GM18951 (cell line): ENCODE data around the gene EXD3.

ENCODE experiments used
- POLR2A ChIP-seq: IDR thresholded peaks from 4 replicates; pipeline ENCODE4 v1.6.1; 2011; ENCODE audit warnings: mild to moderate bottlenecking; ENCODE audit not compliant: insufficient read length, insufficient read depth; ENCODE audit errors: extremely low read depth
- in situ Hi-C: fragments of 300-500 bp; cut with MboI; formaldehyde crosslinking; loops from one replicate; pipeline ENCODE4 v1.12.0; 2022; ENCODE audit warnings: low sequenced_read_pairs, mixed read lengths, inconsistent platforms; ENCODE audit not compliant: unreplicated experiment

The EXD3 gene

GRCh38 chr9:137403269-137403668, 19.7 kb downstream of the EXD3 start:
- TF ChIP-seq POLR2A = no peak
- in situ Hi-C loops = loop anchor here (10.0 kb wide), 1 partner anchor 108 kb away; no protein-coding TSS in a partner anchor

GRCh38 chr9:137402746-137403145, 20.2 kb downstream of the EXD3 start:
- in situ Hi-C loops = loop anchor here (10.0 kb wide), 1 partner anchor 108 kb away; no protein-coding TSS in a partner anchor
- no peak for TF ChIP-seq POLR2A

GRCh38 chr9:137398561-137399468, 24.1 kb downstream of the EXD3 start:
- in situ Hi-C loops = no loop called here

GRCh38 chr9:137397675-137398423, 25.1 kb downstream of the EXD3 start:
- in situ Hi-C loops = no loop called here
- TF ChIP-seq POLR2A = no peak

More at GRCh38 chr9:137398561-137399468, 24.1 kb downstream of the EXD3 start:
- TF ChIP-seq POLR2A = no peak

GRCh38 chr9:137396634-137397367, 26.2 kb downstream of the EXD3 start:
- in situ Hi-C loops = no loop called here
- no peak for TF ChIP-seq POLR2A

GRCh38 chr9:137396227-137396626, 26.7 kb downstream of the EXD3 start:
- no peak for TF ChIP-seq POLR2A
- in situ Hi-C loops = no loop called here

- no peak for TF ChIP-seq POLR2A
- in situ Hi-C loops = no loop called here
Measured at GRCh38 chr9:137395666-137396010, 27.3 kb downstream of the EXD3 start.

GRCh38 chr9:137394866-137395665, 27.9 kb downstream of the EXD3 start:
- TF ChIP-seq POLR2A = no peak
- in situ Hi-C loops = no loop called here

GRCh38 chr9:137393176-137394150, 29.5 kb downstream of the EXD3 start:
- no peak for TF ChIP-seq POLR2A
- in situ Hi-C loops = no loop called here

- in situ Hi-C loops = no loop called here
- no peak for TF ChIP-seq POLR2A
Measured at GRCh38 chr9:137392232-137393007, 30.5 kb downstream of the EXD3 start.

- in situ Hi-C loops = no loop called here
- TF ChIP-seq POLR2A = no peak
Measured at GRCh38 chr9:137391411-137391754, 31.6 kb downstream of the EXD3 start.
